ENCODE results near the gene CYP2S1. TPM values are rescaled to one million over a fixed set of nuclear protein-coding genes. Genes with fewer than 3 reads are reported as not detected.
"Not testable (repeated sequence)": the region's sequence is repeated elsewhere in the genome, so short reads cannot be mapped to it uniquely, and the experiment has no call there.

CYP2S1 gene
- total RNA-seq, 4 donors from 2014 or later, result 0.48 to 1.2 TPM; not detected in 2

DNA sequence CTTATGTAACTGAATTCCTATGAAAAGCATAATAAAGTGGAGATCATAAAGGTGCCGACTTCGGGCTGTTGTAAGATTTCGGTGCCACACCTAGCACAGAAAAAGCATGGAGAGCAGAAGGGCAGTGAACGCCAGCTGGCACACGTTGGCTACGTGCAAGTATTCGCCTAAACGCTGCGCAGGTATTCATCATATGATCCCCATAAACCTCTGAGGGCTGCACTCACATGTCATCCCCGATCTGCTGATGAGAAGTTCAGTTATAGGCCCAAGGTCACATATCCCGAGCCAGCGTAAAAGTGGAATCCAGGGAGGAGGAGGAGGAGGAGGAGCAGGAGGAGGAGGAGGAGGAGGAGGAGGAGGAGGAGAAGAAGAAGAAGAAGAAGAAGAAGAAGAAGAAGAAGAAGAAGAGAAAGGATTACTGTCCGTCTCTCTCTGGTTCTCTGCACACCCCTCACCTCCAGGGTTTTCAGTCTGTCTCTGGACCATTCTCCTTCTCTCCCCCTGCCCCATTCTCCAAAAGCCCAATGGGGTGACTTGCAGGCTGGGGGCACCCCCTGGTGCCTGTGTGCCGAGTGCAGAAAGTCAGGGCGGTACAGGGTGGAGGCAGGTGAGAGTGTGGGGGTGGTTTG is 18.6 kb upstream of the CYP2S1 start:
- Histone ChIP-seq H3K27me3 (no peaks in the 10 kb centered on the region), H3K4me3 (no peak overlapping the region), H3K36me3 (no peaks in the 10 kb centered on the region), H3K4me1 (no peaks in the 10 kb centered on the region), H3K9me3 (no peaks in the 10 kb centered on the region), H3K27ac (no peak overlapping the region)
- intact Hi-C loops (cut with DNase I; ENCODE audit: low total_unique reads), result no loop called here
- no peak for DNase-seq
- no peak for TF ChIP-seq POLR2A (IDR thresholded peaks at IDR 0.05)
- TF ChIP-seq, protein P1, sequence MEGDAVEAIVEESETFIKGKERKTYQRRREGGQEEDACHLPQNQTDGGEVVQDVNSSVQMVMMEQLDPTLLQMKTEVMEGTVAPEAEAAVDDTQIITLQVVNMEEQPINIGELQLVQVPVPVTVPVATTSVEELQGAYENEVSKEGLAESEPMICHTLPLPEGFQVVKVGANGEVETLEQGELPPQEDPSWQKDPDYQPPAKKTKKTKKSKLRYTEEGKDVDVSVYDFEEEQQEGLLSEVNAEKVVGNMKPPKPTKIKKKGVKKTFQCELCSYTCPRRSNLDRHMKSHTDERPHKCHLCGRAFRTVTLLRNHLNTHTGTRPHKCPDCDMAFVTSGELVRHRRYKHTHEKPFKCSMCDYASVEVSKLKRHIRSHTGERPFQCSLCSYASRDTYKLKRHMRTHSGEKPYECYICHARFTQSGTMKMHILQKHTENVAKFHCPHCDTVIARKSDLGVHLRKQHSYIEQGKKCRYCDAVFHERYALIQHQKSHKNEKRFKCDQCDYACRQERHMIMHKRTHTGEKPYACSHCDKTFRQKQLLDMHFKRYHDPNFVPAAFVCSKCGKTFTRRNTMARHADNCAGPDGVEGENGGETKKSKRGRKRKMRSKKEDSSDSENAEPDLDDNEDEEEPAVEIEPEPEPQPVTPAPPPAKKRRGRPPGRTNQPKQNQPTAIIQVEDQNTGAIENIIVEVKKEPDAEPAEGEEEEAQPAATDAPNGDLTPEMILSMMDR (IDR thresholded peaks at IDR 0.05), result no peak

DNA sequence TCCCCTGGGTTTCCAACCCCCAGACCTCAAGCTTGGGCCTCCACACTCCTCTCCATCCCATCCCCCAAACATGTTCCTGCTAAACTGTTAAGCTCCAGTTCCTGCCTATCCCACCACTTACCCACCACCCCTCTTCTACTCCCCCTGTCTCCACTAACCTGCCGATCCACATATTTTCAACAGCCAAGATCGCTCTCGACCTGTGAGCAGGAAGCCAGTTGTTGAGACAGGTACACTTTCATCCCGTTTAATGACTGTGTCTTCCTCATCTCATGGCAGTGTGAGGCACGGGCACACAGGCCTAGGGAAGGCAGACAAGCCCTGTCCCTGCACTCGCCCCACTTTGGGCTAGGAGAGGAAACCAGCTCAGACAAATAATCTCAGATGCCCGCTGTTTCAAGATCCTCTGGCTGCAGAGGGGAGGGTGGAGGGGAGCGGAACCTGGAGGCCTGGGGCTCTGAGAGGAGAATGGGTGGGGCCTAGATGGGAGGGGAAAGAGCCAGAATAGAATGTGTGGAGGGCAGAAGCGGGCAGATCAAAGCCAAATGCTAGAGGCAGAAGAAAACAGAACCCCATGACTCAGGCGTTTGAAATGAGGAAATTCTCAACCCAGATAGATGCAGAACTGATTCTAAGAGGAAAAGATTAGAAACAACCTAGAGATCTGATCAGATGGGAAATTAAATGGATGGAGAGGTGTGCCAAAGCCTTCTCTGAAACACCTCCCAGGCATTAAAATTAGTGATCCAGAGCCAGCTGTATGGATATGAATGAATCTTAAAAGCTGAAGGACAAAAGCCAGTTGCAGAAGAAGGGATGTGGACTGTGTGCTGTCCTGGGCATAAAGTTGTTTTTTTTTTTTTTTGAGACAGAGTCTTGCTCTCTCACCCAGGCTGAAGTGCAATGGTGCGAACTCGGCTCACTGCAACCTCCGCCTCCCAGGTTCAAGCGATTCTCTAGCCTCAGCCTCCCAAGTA is 16.9 kb upstream of the CYP2S1 start:
- intact Hi-C loops (cut with DNase I; ENCODE audit: low total_unique reads), result no loop called here

GRCh38 chr19:41180173-41180572 is 12.8 kb upstream of the CYP2S1 start:
- H3K36me3 ChIP-seq; H3K4me3 ChIP-seq; H3K27ac ChIP-seq; DNase-seq; intact Hi-C loops (cut with DNase I; ENCODE audit: low total_unique reads); H3K4me1 ChIP-seq; H3K9me3 ChIP-seq; H3K27me3 ChIP-seq: not testable (repeated sequence)

More for the DNA sequence above, 16.9 kb upstream of the CYP2S1 start:
- TF ChIP-seq POLR2A (IDR thresholded peaks at IDR 0.05), result no peak
- TF ChIP-seq, protein P1 (IDR thresholded peaks at IDR 0.05), result no peak
- no peaks in the 10 kb centered on the region for H3K36me3 ChIP-seq
- H3K27me3 ChIP-seq, result no peaks in the 10 kb centered on the region
- H3K9me3 ChIP-seq, result no peaks in the 10 kb centered on the region
- H3K27ac ChIP-seq, result no peak overlapping the region
- H3K4me3 ChIP-seq, result no peak overlapping the region
- H3K4me1 ChIP-seq, result no peaks in the 10 kb centered on the region
- peak in 1 of 2 donors; percentile 40 for DNase-seq

- peaks cover 0 to 6% of the 10 kb centered on the region in 2 donors for H3K27me3 ChIP-seq
- intact Hi-C loops (cut with DNase I; ENCODE audit: low total_unique reads), result no loop called here
- TF ChIP-seq, protein P1 (IDR thresholded peaks at IDR 0.05), result no peak
- no peak for TF ChIP-seq POLR2A (IDR thresholded peaks at IDR 0.05)
Observed at GRCh38 chr19:41186971-41187883, 5.8 kb upstream of the CYP2S1 start.

DNA sequence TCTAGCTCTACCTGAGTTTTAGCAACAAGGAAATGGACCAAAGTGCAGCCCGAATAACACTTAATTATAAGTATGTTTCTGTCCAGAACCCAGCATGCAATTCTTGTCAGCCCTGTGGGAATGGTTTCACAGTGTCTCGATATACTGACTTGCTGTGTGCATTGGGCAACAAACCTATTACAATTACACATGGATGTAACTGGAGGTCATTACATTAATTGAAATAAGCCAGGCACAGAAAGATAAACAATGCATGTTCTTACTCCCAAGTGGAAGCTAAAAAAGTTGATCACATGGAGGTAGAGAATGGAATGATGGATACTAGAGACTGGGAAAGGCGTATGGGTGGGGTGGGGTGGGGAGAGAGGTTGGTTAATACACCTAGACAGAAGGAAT is 5.1 kb upstream of the CYP2S1 start:
- Histone ChIP-seq H3K4me3 (no peak overlapping the region), H3K9me3 (no peaks in the 10 kb centered on the region), H3K27ac (no peak overlapping the region), H3K36me3 (no peaks in the 10 kb centered on the region), H3K4me1 (no peaks in the 10 kb centered on the region), H3K27me3 (peaks cover under 1 to 6% of the 10 kb centered on the region in 2 donors)
- TF ChIP-seq, protein P1 (IDR thresholded peaks at IDR 0.05), result no peak
- TF ChIP-seq POLR2A (IDR thresholded peaks at IDR 0.05), result no peak
- intact Hi-C loops (cut with DNase I; ENCODE audit: low total_unique reads), result no loop called here
- DNase-seq, result no peak

More at GRCh38 chr19:41186971-41187883, 5.8 kb upstream of the CYP2S1 start:
- DNase-seq, result no peak
- H3K27ac ChIP-seq, result no peak overlapping the region
- H3K4me3 ChIP-seq, result no peak overlapping the region
- H3K9me3 ChIP-seq, result no peaks in the 10 kb centered on the region
- H3K4me1 ChIP-seq, result no peaks in the 10 kb centered on the region
- H3K36me3 ChIP-seq, result no peaks in the 10 kb centered on the region
